ENCODE data around the gene MYO1F. TPM values are rescaled to one million over a fixed set of nuclear protein-coding genes. Genes with fewer than 3 reads are reported as not detected.

MYO1F gene
- total and polyA plus RNA-seq, 10 of the 15 experiments (the other 5 are each of a cell fraction or from before 2014, with no cell fraction given), result 3.5 to 49.4 (median 31.3) TPM

GRCh38 chr19:8513687-8514504 lies 63.3 kb downstream of the MYO1F start, which contains the start of gene ZNF414 (continued):
- TF ChIP-seq ZBTB40 (IDR thresholded peaks at IDR 0.05; ENCODE audit: borderline replicate concordance) (peak; percentile 62), YY1 (IDR thresholded peaks at IDR 0.05; ENCODE audit: low read depth, low read length) (peak; percentile 96), MTA2 (IDR thresholded peaks at IDR 0.05; ENCODE audit: low read depth) (no peak), BCL11A (IDR thresholded peaks at IDR 0.05; ENCODE audit: low read depth, low read length) (no peak), BRCA1 (IDR thresholded peaks at IDR 0.05; ENCODE audit: low read depth, low read length) (peak; percentile 88), RFX5 (IDR thresholded peaks at IDR 0.05; ENCODE audit: low read depth, low read length) (no peak), SMAD5 (IDR thresholded peaks at IDR 0.05; ENCODE audit: low read depth) (peak; percentile 58; the same call in 1 of the 2 replicates), TCF12 (IDR thresholded peaks at IDR 0.05; ENCODE audit: low read depth, low read length) (no peak), HSF1 (IDR thresholded peaks at IDR 0.05; ENCODE audit: low read depth, low read length) (no peak), POLR2AphosphoS5 (IDR thresholded peaks at IDR 0.05; ENCODE audit: low read length) (peak; percentile 95), POLR2A (IDR thresholded peaks at IDR 0.05; ENCODE audit: low read depth, low read length) (peak; percentile 98), HDAC6 (IDR thresholded peaks at IDR 0.05; ENCODE audit: unreplicated experiment) (peak; percentile 59), PKNOX1 (IDR thresholded peaks at IDR 0.05) (peak; percentile 96), FOXM1 (IDR thresholded peaks at IDR 0.05; ENCODE audit: low read depth, low read length) (no peak), RCOR1 (conservative IDR thresholded peaks at IDR 0.05; ENCODE audit: low read depth, low read length) (0 out of 2 replicates have a peak, but pooled peaks have one; percentile 66), YBX1 (IDR thresholded peaks at IDR 0.05) (no peak), MLLT1 (IDR thresholded peaks at IDR 0.05) (peak; percentile 86), EP300 (IDR thresholded peaks at IDR 0.05; ENCODE audit: borderline replicate concordance in 1 of 2, control insufficient read depth in 1 of 2, low read depth in 2 of 2, low read length in 2 of 2) (no peak), TAF1 (IDR thresholded peaks at IDR 0.05; ENCODE audit: borderline replicate concordance, low read depth, low read length) (peak; percentile 91), POU2F2 (IDR thresholded peaks at IDR 0.05; ENCODE audit: borderline replicate concordance, low read depth, low read length) (peak; percentile 61; the same call in 2 of the 3 replicates), NR2F1 (conservative IDR thresholded peaks at IDR 0.05) (0 out of 2 replicates have a peak, but pooled peaks have one; percentile 3), CREM (IDR thresholded peaks at IDR 0.05; ENCODE audit: low read depth) (peak; percentile 62; the same call in 1 of the 2 replicates), ATF7 (IDR thresholded peaks at IDR 0.05; ENCODE audit: low read depth) (peak; percentile 56; the same call in 1 of the 2 replicates), RBBP5 (conservative IDR thresholded peaks at IDR 0.05) (0 out of 2 replicates have a peak, but pooled peaks have one; percentile 47)
